Activated naive CD4-positive, alpha-beta T cell treated with anti-CD3 and anti-CD28 coated beads, Interleukin-2, amount 50 U/mL, for 72 hours (primary cell): ENCODE results near the gene C1orf226. TPM values are rescaled to one million over a fixed set of nuclear protein-coding genes. Genes with fewer than 3 reads are reported as not detected.
"Not testable (repeated sequence)": the region's sequence is repeated elsewhere in the genome, so short reads cannot be mapped to it uniquely, and the experiment has no call there.

ENCODE experiments used
- ATAC-seq, 2 donors: fragments of 150-1000 bp; cut with Tn5 transposase; 2 replicates each; pipeline ENCODE4 v1.10.0; 2021; ENCODE audit warnings: mild to moderate bottlenecking in 2 of 2, moderate library complexity in 2 of 2
- DNase-seq, 2 donors: peaks; one replicate each; pipeline ENCODE4 v3.0.0; 2021 to 2022; ENCODE audit warnings: low spot score in 2 of 2
- H3K27ac Mint-ChIP-seq, 2 donors: one replicate each; pipeline ENCODE4 v1.8.0; 2022; ENCODE audit warnings: mild to moderate bottlenecking in 2 of 2, mixed read lengths in 2 of 2
- H3K36me3 Mint-ChIP-seq, 2 donors: one replicate each; pipeline ENCODE4 v1.8.0; 2022; ENCODE audit warnings: mixed read lengths in 2 of 2
- H3K9me3 Mint-ChIP-seq, 2 donors: one replicate each; pipeline ENCODE4 v1.8.0; 2022; ENCODE audit warnings: mixed read lengths in 2 of 2
- total RNA-seq, 2 donors: library from RNA; stranded (reverse); gene quantifications; one replicate each; pipeline ENCODE4 v1.2.3, GENCODE V29; 2022

C1orf226 gene, protein sequence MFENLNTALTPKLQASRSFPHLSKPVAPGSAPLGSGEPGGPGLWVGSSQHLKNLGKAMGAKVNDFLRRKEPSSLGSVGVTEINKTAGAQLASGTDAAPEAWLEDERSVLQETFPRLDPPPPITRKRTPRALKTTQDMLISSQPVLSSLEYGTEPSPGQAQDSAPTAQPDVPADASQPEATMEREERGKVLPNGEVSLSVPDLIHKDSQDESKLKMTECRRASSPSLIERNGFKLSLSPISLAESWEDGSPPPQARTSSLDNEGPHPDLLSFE
- under 1 TPM; 0.14 TPM for total RNA-seq

DNA sequence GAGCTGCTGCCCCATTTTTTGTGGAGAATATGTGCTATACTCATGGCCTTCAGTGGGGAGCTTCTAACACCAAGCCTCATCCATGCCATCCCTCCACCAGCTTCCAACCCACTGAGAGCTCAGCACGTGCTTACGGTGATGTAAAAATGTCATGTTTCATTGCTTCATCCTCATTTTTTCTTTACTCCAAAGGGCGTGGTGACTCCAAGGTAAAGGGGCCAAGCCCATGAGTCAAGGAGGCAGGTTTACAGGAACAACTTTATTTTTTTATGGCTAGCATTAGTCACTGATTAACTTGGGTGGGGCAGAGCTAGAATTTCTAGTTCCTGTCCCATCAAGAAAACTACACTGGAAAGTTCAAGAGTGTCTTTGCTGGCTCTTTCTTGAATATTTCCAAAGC is at the start of gene C1orf226:
Gene C1orf226, plus strand, starts transcription at position 346 of the 400 bp plus-strand sequence. CDS start 174 bp downstream, outside the sequence.
- Mint-ChIP-seq H3K36me3 (no peaks in the 10 kb centered on the region), H3K27ac (no peak within 1 kb of the TSS), H3K9me3 (no peaks in the 10 kb centered on the region)
- ATAC-seq, result no peak
- DNase-seq, result no peak

DNA sequence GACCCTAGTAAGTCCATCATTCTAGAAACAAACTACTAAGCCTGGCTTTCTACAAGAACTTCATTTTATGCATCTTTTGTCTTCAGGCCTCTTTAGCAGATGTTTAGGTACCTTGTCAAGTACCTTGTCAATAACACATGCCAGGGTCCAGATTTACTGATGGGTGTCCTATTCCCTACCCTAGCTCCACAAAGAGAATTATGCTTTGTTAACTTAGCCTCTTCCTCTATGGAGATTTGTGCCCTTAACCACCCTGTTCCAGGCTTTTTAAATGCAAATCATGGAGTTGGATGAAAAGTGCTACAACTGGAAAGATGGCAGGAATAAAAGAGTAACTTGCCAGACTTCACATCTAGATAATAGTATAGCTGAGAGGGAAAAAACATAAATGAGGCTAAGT is 47.5 kb upstream of the C1orf226 start:
- DNase-seq (no peak), ATAC-seq (no peak)
- Mint-ChIP-seq H3K27ac (no peak overlapping the region), H3K9me3 (no peaks in the 10 kb centered on the region), H3K36me3 (no peaks in the 10 kb centered on the region)

DNA sequence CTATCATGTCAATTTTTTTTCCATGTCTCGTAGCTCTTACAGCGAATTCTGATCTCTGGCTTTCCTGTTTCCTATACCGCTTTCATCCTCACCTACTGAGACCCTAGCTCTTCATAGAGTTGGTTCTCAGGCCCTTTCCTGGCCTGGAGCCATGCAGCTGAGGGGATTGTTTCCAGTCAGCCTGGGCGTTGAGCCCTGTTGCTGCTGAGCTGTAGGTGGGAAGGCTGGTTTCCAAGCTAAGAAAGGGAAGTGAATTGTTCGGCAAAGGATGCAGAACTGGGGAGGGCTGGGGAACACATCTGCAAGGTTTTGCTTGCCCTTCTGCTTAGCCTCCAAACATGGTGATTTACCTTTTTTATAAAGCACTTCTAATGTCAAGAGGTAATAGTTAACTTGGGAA is 46.4 kb upstream of the C1orf226 start:
- H3K36me3 Mint-ChIP-seq, result no peaks in the 10 kb centered on the region
- ATAC-seq (no peak), DNase-seq (no peak)
- no peaks in the 10 kb centered on the region for H3K9me3 Mint-ChIP-seq
- H3K27ac Mint-ChIP-seq, result no peak overlapping the region

DNA sequence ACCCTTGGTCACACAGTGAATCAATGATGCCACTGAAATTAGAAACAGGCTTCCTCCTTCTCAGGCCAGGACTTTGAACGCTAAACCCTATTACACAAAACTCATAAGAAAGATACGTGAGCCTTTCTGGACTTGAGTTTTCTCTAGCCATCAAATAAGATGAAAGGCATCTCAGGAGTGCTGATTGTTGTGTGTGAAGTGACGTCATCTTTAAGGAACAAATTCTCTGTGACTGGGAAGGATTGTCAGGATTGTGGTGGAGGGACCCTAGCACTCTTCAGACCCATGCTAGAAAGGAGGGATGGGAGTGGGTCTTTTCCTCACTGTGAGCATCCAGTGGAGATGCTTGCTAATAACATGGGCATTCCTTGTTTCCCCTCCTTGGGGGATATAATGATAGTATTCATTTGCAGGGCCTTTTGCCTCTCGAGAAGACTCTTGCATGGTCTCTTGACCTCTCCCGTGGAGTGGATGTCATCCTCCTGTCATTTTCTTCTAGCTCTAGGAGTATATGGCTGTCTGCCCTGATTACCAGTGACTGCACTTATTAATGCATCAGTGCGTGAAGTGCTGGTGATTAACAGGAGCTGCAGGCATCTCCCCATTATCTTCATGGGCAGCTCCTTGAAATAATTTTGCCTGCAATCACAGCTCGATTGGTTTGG is 44.8 kb upstream of the C1orf226 start:
- Mint-ChIP-seq H3K36me3 (no peaks in the 10 kb centered on the region), H3K9me3 (no peaks in the 10 kb centered on the region), H3K27ac (no peak overlapping the region)
- no peak for DNase-seq
- no peak for ATAC-seq

DNA sequence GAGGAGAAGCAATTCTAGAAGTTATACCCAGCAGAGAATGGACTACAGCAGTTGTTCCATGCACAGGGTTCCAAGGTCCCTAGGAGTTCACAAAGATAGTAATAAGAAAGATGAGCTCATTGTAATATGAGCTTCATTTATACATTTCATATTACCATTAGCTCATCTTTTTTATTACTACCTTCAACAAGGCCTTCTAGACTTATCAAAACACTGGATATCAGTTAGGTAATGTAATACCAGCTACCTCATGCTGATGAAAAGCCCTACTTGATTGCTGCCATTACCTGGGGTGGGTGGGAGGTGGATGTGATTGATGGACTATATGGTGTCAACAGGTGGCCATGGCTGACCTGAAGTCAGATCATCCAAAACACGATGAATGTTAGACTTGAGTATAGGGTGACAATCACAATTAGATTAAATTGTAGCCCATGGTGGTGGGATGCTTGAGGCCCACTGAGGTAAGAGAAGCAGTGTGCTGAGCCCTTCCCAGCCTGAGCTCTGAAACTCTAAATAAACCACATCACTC is 39.0 kb upstream of the C1orf226 start:
- H3K27ac Mint-ChIP-seq, result no peak overlapping the region
- H3K36me3 Mint-ChIP-seq, result no peaks in the 10 kb centered on the region
- DNase-seq (no peak), ATAC-seq (no peak)
- H3K9me3 Mint-ChIP-seq, result no peaks in the 10 kb centered on the region

DNA sequence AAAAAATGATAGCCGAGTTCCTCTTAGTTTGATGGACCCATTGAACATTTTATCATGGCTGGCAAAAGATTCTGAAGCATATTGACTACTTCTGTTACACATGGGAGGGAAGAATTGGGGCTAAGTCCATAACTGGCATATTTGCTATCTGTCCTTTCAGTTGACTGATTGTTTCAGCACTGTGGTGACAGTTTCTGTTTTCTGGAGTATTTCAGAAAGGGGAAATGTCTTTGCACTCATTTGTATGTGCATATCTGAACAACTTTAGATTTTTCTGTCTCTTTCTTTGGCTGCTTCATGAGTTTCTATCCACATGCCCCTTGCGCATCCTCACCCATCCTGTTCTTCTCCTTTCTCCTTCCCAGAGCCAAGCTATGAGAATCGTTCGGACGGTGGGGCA is 38.1 kb upstream of the C1orf226 start:
- no peak overlapping the region for H3K27ac Mint-ChIP-seq
- ATAC-seq, result no peak
- H3K9me3 Mint-ChIP-seq, result no peaks in the 10 kb centered on the region
- DNase-seq, result no peak
- no peaks in the 10 kb centered on the region for H3K36me3 Mint-ChIP-seq

DNA sequence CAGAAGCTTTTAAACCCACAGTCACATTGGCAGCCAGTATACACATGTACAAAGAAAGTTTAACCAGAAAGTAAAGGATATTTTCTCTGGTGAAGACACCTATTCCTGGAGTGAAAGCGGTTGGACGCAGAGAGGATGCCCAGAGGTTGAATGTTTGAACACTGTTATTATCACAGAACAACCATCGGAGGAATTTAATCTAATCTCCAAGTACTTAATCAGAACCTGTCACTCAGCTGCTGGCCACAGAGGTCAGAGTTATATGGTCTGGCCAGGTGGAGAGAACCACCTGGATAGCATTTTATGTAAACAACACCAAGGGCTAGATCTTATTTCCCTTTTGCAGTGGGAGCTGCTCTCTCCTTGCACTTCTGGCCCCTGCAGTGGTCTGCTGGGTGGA is 34.2 kb upstream of the C1orf226 start:
- Mint-ChIP-seq H3K27ac (no peak overlapping the region), H3K36me3 (no peaks in the 10 kb centered on the region), H3K9me3 (no peaks in the 10 kb centered on the region)
- ATAC-seq (no peak), DNase-seq (no peak)

DNA sequence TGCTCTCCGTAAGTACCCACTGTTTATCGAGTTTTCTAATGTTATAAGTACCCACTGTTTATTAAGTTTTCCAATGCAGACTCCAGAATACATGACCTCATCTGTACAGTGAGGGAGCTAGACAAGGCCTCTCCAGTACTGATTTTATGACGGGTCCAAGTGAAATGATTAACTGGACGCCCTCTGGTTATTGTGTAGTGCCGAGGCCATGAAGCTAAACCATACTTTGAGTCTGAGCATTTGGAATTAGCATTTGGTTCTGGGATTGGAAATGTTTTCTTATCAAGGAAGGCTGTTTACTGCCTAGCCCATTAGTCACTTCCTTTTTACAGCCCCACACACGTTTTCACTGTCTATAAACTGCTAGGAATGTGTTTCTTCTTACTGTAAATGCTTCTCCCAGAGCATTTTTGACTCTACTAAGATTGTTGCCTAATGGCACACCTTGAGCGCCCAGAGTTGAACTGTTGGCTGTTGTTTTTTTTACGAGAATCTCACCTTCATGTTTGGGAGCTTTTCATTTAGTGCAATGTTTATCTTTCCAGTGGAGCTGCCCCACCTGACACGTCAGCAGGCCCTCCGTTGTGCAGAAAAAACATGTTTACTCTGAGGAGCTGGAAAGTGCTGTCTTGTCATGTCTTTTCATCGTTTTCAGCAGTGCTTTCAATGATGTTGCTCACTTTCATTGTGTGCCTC is 31.7 kb upstream of the C1orf226 start:
- no peaks in the 10 kb centered on the region for H3K9me3 Mint-ChIP-seq
- ATAC-seq (no peak), DNase-seq (no peak)
- H3K36me3 Mint-ChIP-seq, result no peaks in the 10 kb centered on the region
- no peak overlapping the region for H3K27ac Mint-ChIP-seq

DNA sequence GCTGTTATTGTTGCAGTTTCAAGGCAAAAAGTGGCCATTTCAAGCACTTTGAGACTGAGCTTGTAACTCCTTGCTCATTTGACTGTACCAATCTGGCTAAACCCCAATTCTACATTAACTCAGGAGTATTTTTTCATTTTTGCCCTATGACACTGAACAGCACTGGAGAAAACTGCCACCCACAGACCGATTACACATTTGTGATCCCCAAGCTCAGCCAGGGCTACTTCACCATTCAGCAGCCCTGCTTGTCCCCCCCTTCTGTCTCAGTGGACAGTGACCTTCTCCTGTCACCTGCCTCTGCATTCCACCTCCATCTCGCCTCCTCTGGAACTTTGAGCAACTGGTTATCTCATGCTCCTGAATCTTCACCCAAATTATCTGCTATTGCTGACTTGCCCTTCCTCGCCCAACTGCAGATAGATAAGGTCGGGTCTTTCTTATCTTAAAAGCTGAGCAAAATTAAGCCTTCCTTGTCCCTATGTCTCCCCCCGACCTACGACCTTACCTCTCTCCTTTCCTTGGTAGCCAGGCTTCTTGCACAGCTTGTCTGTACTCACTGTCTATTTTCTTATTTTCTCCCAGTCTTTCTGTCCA is 30.2 kb upstream of the C1orf226 start:
- ATAC-seq (no peak), DNase-seq (no peak)
- H3K36me3 Mint-ChIP-seq, result no peaks in the 10 kb centered on the region
- H3K9me3 Mint-ChIP-seq, result no peaks in the 10 kb centered on the region
- H3K27ac Mint-ChIP-seq, result no peak overlapping the region

DNA sequence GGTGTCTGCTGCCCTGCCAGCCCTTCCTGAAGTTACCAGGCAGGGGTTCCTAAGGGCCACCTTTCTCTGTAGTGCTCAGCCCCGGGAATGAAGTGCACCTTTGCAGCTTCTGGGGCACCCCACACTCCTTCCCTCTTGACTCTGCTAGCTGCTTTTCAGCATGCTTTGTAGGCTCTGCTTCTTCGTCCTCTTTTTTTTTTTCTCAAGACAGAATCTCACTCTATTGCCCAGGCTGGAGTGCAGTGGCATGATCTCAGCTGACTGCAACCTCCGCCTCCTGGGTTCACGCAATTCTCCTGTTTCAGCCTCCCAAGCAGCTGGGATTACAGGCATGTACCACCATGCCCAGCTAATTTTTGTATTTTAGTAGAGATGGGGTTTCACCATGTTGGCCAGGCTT is 29.7 kb upstream of the C1orf226 start:
- H3K36me3 Mint-ChIP-seq, H3K27ac Mint-ChIP-seq, ATAC-seq: not testable (repeated sequence)

DNA sequence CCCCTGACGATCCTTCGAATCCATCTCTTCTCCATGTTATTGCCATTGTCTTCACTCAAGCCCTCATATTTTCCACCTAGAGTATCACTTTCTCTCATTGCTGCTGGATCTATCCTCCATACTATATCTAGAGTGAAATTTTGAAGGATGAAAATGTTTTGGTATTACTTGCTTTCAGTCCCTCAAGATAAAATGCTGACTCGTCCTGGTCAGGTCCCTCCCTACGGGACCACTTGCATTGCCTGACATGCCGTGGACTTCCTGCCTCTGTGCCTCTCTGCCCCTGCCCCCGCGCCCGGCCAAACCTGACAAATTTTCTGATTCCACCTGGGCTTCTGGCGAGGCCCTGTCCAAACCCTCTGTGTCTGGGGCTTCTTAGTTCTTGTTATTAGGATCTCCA is 28.4 kb upstream of the C1orf226 start:
- DNase-seq (no peak), ATAC-seq (no peak)
- Mint-ChIP-seq H3K36me3 (no peaks in the 10 kb centered on the region), H3K27ac (no peak overlapping the region), H3K9me3 (no peaks in the 10 kb centered on the region)

More for the DNA sequence above, 29.7 kb upstream of the C1orf226 start:
- DNase-seq, H3K9me3 Mint-ChIP-seq: not testable (repeated sequence)

DNA sequence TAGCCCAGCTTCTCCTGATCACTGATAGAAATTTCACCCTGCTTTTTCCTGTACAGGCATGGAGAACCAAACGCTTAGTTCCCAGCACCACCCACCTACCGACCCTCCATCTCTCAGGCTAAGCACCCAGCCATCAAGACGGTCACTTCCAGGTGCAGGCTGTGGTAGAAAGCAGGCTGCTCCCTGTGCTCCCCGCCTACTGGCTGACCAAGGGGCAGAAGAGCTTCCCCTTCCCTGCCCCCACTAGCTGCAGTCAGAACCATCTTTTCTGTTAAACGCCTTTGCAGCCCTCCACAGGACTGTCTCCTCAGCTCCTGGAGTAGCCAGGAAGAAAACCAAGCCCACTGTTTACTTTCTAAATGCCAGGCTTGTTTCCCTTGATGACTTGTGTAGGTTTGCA is 27.8 kb upstream of the C1orf226 start:
- ATAC-seq (no peak), DNase-seq (no peak)
- Mint-ChIP-seq H3K27ac (no peak overlapping the region), H3K36me3 (no peaks in the 10 kb centered on the region), H3K9me3 (no peaks in the 10 kb centered on the region)

DNA sequence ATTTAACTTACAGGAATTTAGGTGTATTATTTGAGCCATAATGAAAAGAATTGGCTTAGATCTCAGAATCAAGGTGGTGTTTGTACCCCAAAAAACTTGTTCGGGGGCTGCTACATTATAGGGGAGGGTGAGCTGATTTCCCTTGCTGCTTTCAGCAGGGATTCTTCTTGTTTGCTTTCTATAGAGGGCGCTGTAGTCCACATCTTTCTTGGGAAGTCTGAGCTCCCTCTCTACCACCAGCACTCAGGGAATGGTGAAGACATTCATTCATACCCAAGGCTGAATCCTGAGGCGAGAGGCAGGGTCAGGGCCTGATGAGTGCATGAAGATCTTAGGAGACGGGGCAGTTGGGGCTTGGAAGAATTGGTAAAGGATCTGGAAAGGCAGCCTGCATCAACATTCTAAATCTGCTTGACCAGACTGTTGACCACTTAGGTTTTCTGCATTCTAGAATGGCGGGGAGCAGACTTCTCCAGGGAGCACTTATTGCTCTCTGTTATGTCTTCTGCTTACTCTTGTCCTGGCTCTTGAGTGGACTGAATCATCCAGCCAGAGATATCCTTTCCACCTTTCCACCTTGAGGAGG is 23.8 kb upstream of the C1orf226 start:
- H3K9me3 Mint-ChIP-seq, result no peaks in the 10 kb centered on the region
- ATAC-seq, result no peak
- H3K36me3 Mint-ChIP-seq, result no peaks in the 10 kb centered on the region
- no peak for DNase-seq
- no peak overlapping the region for H3K27ac Mint-ChIP-seq

DNA sequence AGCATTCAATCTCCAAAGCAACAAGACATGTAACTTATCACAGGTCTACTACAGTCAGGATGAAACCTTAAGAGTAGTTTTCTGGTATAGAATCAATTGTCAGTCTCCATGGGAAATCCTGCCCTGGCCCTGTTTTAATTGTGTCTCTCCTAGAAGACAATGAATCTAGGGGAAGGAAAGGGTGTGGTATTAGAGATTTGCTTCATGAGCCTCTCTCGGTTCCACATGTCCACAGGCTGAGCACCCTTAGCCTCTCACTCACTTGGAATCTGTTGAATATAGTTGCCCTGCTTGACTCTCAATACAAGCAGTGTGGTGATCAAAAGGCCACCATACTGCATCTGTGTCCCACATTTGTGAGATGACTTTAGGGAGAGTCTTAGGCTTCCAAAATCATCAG is 22.6 kb upstream of the C1orf226 start:
- no peak overlapping the region for H3K27ac Mint-ChIP-seq
- no peaks in the 10 kb centered on the region for H3K9me3 Mint-ChIP-seq
- ATAC-seq (no peak), DNase-seq (no peak)
- no peaks in the 10 kb centered on the region for H3K36me3 Mint-ChIP-seq

DNA sequence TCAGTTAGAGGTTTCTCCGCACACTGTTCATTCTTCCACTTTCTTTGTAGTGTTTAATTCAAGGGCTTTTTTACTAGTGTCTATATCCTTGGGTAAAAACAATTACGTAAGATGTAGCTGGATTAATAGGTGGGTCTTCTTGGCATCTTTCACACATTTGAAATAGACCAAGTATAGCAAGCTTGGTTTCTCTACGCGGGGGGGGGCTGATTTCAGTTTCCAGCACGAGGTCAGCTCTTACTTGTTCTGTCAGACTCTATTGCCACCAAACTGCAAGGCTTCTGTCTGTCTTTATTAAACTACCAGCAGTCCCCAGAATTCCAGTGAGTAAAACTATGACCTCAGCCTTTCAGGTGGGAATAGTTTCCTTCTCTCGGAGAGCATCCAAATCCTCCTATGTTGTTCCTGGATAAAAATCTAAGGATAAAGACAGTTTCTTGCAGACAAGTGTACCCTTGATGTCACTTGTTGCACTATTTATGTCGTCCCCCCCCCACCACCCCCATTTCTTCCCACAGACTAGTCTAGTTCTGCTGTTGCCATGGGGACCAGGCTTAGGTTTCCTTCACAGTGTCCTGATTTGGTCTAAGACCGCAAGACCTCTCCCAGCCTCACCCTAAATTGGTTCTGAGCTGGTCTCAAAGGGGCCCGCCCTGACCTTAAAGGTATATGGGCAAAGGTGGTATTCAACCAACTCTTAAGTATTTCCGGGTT is 21.8 kb upstream of the C1orf226 start:
- peak overlapping the region in 1 of 2 donors; percentile 36 for H3K27ac Mint-ChIP-seq
- ATAC-seq (no peak), DNase-seq (no peak)
- no peaks in the 10 kb centered on the region for H3K36me3 Mint-ChIP-seq
- H3K9me3 Mint-ChIP-seq, result no peaks in the 10 kb centered on the region

DNA sequence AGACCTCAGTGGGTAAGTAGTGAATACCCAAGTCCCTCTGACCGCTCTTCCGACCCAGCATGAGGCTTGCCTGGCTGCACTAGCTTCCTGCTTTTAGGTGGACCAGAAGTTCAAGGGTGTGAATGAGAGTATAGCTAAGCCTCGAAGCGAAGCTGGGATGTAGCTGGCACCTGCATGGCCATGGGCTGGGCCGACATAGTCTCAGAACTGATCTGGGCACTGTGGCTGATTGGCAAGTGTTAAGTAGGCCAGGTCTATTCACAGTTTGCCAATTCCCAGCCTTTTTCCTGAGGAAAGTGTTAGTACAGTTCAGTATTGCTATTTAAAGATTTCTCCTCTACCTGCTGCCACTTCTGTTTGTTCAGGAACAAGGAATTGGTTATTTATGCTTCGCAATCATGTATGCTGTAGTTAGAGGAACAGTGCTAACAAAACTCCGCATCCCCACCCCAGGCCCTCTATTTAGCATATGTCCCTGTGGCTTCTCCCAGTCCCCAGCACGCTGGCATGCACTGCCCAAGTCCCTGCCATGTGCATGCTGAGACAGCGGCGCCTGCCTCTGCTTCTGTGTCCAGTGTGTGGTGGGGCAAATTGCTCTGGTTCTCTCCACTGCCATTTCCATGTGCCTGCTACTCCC is 21.2 kb upstream of the C1orf226 start:
- Mint-ChIP-seq H3K27ac (peak overlapping the region in 1 of 2 donors; percentile 36), H3K9me3 (no peaks in the 10 kb centered on the region), H3K36me3 (no peaks in the 10 kb centered on the region)
- DNase-seq (no peak), ATAC-seq (no peak)
